T-cell (primary cell): ENCODE measurements around the gene C1orf174. TPM values are rescaled to one million over a fixed set of nuclear protein-coding genes. Genes with fewer than 3 reads are reported as not detected.
A peak's percentile ranks its signal among the peaks of the same experiment; 100 is the strongest.

ENCODE experiments used
- ATAC-seq, 4 experiments: fragments of 200-7000 bp in 3 of 4; fragments of 150-1000 bp in 1 of 4; cut with Tn5 transposase; replicated peaks in 1 of 4; 1 replicate in 3 of 4; 2 replicates in 1 of 4; pipeline ENCODE4 v1.10.0; 2021; ENCODE audit warnings: moderate library complexity in 3 of 4, mild to moderate bottlenecking in 2 of 4, moderate number of reproducible peaks in 1 of 4
- CTCF ChIA-PET, 2 donors: fragments of 300-600 bp; sonication (Branson Sonifier 250); formaldehyde crosslinking; loops; one replicate each; lab custom pipeline; 2022; ENCODE audit warnings: antibody characterized with exemption in 2 of 2; lab: Charles Lee
- POLR2A ChIA-PET, 2 donors: fragments of 300-600 bp; sonication (Branson Sonifier 250); formaldehyde crosslinking; loops; one replicate each; lab custom pipeline; 2022; ENCODE audit warnings: antibody characterized with exemption in 2 of 2; lab: Charles Lee
- DNase-seq, 35 experiments: peaks; one replicate each; pipeline versions ENCODE4 v3.0.0 to v3.0.0-alpha.2; 2013 to 2023
- H3K27ac ChIP-seq: one replicate; pipeline ENCODE4 v1.5.1; 2013; ENCODE audit warnings: low read length
- H3K27me3 ChIP-seq, 2 experiments: replicated peaks in 1 of 2; 1 replicate in 1 of 2; 2 replicates in 1 of 2; pipeline versions ENCODE4 v1.6.1 to v1.7.0; 2013; ENCODE audit warnings: low read length in 1 of 2, mixed read lengths in 1 of 2; ENCODE audit not compliant: control insufficient read depth in 2 of 2, insufficient read depth in 2 of 2; ENCODE audit errors: extremely low read depth in 1 of 2
- H3K36me3 ChIP-seq, 2 donors: 1 replicate in 1 of 2; 2 replicates in 1 of 2; pipeline versions ENCODE4 v1.6.1 to v1.7.0; 2013; ENCODE audit warnings: low read length in 1 of 2; ENCODE audit not compliant: control insufficient read depth in 2 of 2, insufficient read depth in 1 of 2; ENCODE audit errors: extremely low read depth in 1 of 2
- H3K4me1 ChIP-seq, 2 experiments: 1 replicate in 1 of 2; 2 replicates in 1 of 2; pipeline versions ENCODE4 v1.6.1 to v1.7.0; 2013; ENCODE audit warnings: low read length in 2 of 2, mixed read lengths in 1 of 2; ENCODE audit not compliant: insufficient read depth in 2 of 2, control insufficient read depth in 1 of 2; ENCODE audit errors: extremely low read depth in 1 of 2
- H3K4me3 ChIP-seq, 2 donors: 1 replicate in 1 of 2; 2 replicates in 1 of 2; pipeline versions ENCODE4 v1.5.1 to v1.7.0; 2013; ENCODE audit warnings: mild to moderate bottlenecking in 2 of 2, low read length in 1 of 2, moderate library complexity in 1 of 2; ENCODE audit not compliant: control insufficient read depth in 1 of 2; ENCODE audit errors: extremely low read depth in 1 of 2
- H3K9me3 ChIP-seq: 2 replicates; pipeline ENCODE4 v1.7.0; 2013
- H3K27ac Mint-ChIP-seq, 2 donors: one replicate each; pipeline ENCODE4 v1.8.0; 2020 to 2021; ENCODE audit warnings: mild to moderate bottlenecking in 2 of 2, mixed read lengths in 2 of 2
- H3K27me3 Mint-ChIP-seq, 2 donors: one replicate each; pipeline ENCODE4 v1.8.0; 2021 to 2022; ENCODE audit warnings: mixed read lengths in 2 of 2
- H3K36me3 Mint-ChIP-seq: one replicate; pipeline ENCODE4 v1.8.0; 2021; ENCODE audit warnings: mixed read lengths
- H3K4me1 Mint-ChIP-seq, 3 donors: one replicate each; pipeline ENCODE4 v1.8.0; 2020 to 2022; ENCODE audit warnings: mixed read lengths in 3 of 3, mild to moderate bottlenecking in 1 of 3
- H3K4me3 Mint-ChIP-seq, 3 donors: one replicate each; pipeline ENCODE4 v1.8.0; 2020 to 2022; ENCODE audit warnings: mild to moderate bottlenecking in 3 of 3, mixed read lengths in 3 of 3, moderate library complexity in 3 of 3
- H3K9me3 Mint-ChIP-seq, 3 donors: one replicate each; pipeline ENCODE4 v1.8.0; 2020 to 2022; ENCODE audit warnings: mixed read lengths in 3 of 3
- WGBS: methylation state at CpG from one replicate; pipeline ENCODE4 v1.1.5; 2013; ENCODE audit warnings: missing lambda C conversion rate; ENCODE audit not compliant: insufficient coverage; 5-methylcytosine and 5-hydroxymethylcytosine counted together
- total RNA-seq, 35 experiments: library from RNA in 6 of 35; stranded (reverse) in 6 of 35; fragments of 120-200 nt in 1 of 35; gene quantifications; one replicate each; pipeline versions ENCODE4 v1.2.1 to v1.2.4 and lab custom pipeline; 2013 to 2026

The C1orf174 gene
- total RNA-seq, 5 donors from 2014 or later (not counting 1 experiment from before 2014, with no cell fraction given), result 15.7 to 34.7 (median 33.4) TPM

- 83% methylated on average over 10 of the region's 24 CpGs for WGBS
- Histone ChIP-seq H3K9me3 (no peaks in the 10 kb centered on the region), H3K27me3 (peaks cover 0 to 13% of the 10 kb centered on the region in 2 experiments), H3K4me1 (peaks cover 14 to 53% of the 10 kb centered on the region in 2 experiments), H3K36me3 (no peaks in the 10 kb centered on the region), H3K4me3 (no peak overlapping the region), H3K27ac (peak overlapping the region; percentile 65)
- Mint-ChIP-seq H3K27me3 (no peaks in the 10 kb centered on the region), H3K4me3 (peak overlapping the region in 1 of 3 donors; percentile 91), H3K9me3 (no peaks in the 10 kb centered on the region), H3K27ac (peak overlapping the region; percentile 87 to 98), H3K4me1 (peaks cover 29 to 42% (median 37%) of the 10 kb centered on the region in 3 donors), H3K36me3 (no peaks in the 10 kb centered on the region)
- DNase-seq (no peak), ATAC-seq (no peak)
- POLR2A ChIA-PET, result no interaction called here
- CTCF ChIA-PET, result no interaction called here
These were observed 4.2 kb upstream of the C1orf174 start for GRCh38 chr1:3904006-3904842.

- peaks cover 17 to 55% of the 10 kb centered on the region in 2 experiments for H3K4me1 ChIP-seq
- WGBS, result 77% methylated on average over 15 of the region's 16 CpGs
- peak overlapping the region in 2 of 3 donors; percentile 91 to 92 for H3K4me3 Mint-ChIP-seq
These were observed 3.3 kb upstream of the C1orf174 start for GRCh38 chr1:3903141-3904005.

GRCh38 chr1:3902571-3903091 lies 2.6 kb upstream of the C1orf174 start:
- Mint-ChIP-seq H3K4me3 (peak overlapping the region; percentile 86 to 92 (median 91)), H3K9me3 (peaks cover 0 to 3% (median 3%) of the 10 kb centered on the region in 3 donors), H3K4me1 (peaks cover 38 to 56% (median 49%) of the 10 kb centered on the region in 3 donors), H3K27ac (peak overlapping the region; percentile 87 to 98), H3K27me3 (no peaks in the 10 kb centered on the region), H3K36me3 (peaks cover 9% of the 10 kb centered on the region)
- peak overlapping the region; percentile 65 for H3K27ac ChIP-seq
- CTCF ChIA-PET, result interaction anchor here in 1 of 2 donors (0.5 kb wide), 1 partner anchor 243 kb away, joined by 3 read pairs; no protein-coding TSS in a partner anchor
- peaks cover 17 to 57% of the 10 kb centered on the region in 2 experiments for H3K4me1 ChIP-seq
- ATAC-seq (no peak), DNase-seq (peak in 6 of 35 experiments; percentile 13 to 59 (median 30))
- H3K4me3 ChIP-seq, result no peak overlapping the region
- H3K27me3 ChIP-seq, result peaks cover 0 to 5% of the 10 kb centered on the region in 2 experiments
- no peaks in the 10 kb centered on the region for H3K9me3 ChIP-seq
- POLR2A ChIA-PET, result no interaction called here
- 50% methylated on average over 4 of the region's 10 CpGs for WGBS
- no peaks in the 10 kb centered on the region for H3K36me3 ChIP-seq

More at GRCh38 chr1:3903141-3904005, 3.3 kb upstream of the C1orf174 start:
- Mint-ChIP-seq H3K9me3 (peaks cover 0 to 3% (median 0%) of the 10 kb centered on the region in 3 donors), H3K27ac (peak overlapping the region; percentile 87 to 98), H3K4me1 (peaks cover 37 to 51% (median 44%) of the 10 kb centered on the region in 3 donors), H3K27me3 (no peaks in the 10 kb centered on the region), H3K36me3 (peaks cover 2% of the 10 kb centered on the region)
- H3K4me3 ChIP-seq, result no peak overlapping the region
- no peaks in the 10 kb centered on the region for H3K9me3 ChIP-seq
- H3K27me3 ChIP-seq, result peaks cover 0 to 8% of the 10 kb centered on the region in 2 experiments
- DNase-seq (peak in 7 of 35 experiments; percentile 13 to 59 (median 24)), ATAC-seq (no peak)
- H3K27ac ChIP-seq, result peak overlapping the region; percentile 65
- no peaks in the 10 kb centered on the region for H3K36me3 ChIP-seq
- ChIA-PET CTCF (interaction anchor here in 1 of 2 donors (0.5 kb wide), 1 partner anchor 244 kb away, joined by 3 read pairs; no protein-coding TSS in a partner anchor), POLR2A (no interaction called here)

DNA sequence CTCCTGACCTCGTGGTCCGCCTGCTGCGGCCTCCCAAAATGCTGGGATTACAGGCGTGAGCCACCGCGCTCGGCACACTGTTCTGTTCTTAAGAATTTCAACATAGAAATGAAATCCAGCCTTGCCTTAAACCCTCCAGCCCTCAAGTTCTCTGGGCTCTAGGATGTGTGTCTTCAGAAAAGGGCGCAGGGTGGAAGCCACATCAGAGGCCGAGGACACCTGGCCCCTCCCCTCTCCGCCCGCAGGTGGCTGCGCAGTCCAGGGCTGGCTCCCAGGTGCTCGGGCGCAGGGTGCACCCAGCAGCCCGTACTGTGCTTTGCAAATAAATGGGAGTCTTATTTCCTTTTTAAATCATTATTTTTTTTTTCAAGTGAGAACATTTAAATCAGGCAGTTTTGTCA lies 2.0 kb upstream of the C1orf174 start:
- no peaks in the 10 kb centered on the region for H3K9me3 ChIP-seq

DNA sequence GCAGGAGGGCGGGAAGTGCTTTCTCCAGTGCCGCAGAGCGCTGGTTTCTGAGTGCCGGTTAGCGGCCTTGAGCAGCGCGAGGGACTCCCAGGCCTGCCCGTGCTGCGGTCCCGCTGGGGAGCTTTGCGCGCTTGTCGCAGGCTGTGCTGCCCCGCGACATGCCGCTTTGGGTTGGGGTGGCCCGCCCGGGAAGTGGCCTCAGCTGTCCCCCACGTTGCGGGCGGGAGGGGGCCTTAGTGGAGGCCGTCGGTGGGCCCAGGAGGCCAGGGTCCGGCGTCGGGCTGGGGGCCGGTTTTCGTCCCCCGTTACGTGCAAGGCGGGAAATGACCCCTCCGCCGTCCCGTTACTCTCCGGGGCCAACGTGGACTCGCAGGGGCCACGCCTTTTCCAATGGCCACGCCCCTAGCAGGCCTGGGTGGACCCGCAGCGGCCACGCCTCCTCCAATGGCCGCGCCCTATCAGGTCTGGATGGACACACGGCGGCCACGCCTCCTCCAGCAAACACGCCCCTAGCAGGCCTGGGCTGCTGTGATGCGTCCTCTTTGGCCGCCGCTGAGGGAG lies 977 bp upstream of the C1orf174 start:
- 0% methylated on average over 44 of the region's 51 CpGs for WGBS
- Mint-ChIP-seq H3K27ac (peak overlapping the region; percentile 92 to 98), H3K36me3 (peaks cover 23% of the 10 kb centered on the region), H3K4me1 (peaks cover 51 to 62% (median 56%) of the 10 kb centered on the region in 3 donors), H3K9me3 (peaks cover 4 to 9% (median 7%) of the 10 kb centered on the region in 3 donors), H3K27me3 (no peaks in the 10 kb centered on the region), H3K4me3 (peak overlapping the region; percentile 86 to 92 (median 91))
- peak in 3 of 4 experiments; percentile 12 to 25 (median 16) for ATAC-seq
- ChIA-PET POLR2A (no interaction called here), CTCF (no interaction called here)
- Histone ChIP-seq H3K27ac (peak overlapping the region; percentile 89), H3K9me3 (no peaks in the 10 kb centered on the region), H3K4me1 (peaks cover 17 to 52% of the 10 kb centered on the region in 2 experiments), H3K27me3 (no peaks in the 10 kb centered on the region), H3K36me3 (no peaks in the 10 kb centered on the region), H3K4me3 (peak overlapping the region; percentile 64 to 82)
- DNase-seq, result peak; percentile 33 to 85 (median 62)

More for the DNA sequence above, 2.0 kb upstream of the C1orf174 start:
- H3K27me3 ChIP-seq, result no peaks in the 10 kb centered on the region
- H3K4me1 Mint-ChIP-seq, result peaks cover 42 to 57% (median 50%) of the 10 kb centered on the region in 3 donors
- H3K27me3 Mint-ChIP-seq, result no peaks in the 10 kb centered on the region
- peak overlapping the region; percentile 86 to 92 (median 91) for H3K4me3 Mint-ChIP-seq
- peaks cover 13% of the 10 kb centered on the region for H3K36me3 Mint-ChIP-seq
- CTCF ChIA-PET, result no interaction called here
- H3K4me1 ChIP-seq, result peaks cover 17 to 53% of the 10 kb centered on the region in 2 experiments
- POLR2A ChIA-PET, result no interaction called here
- peaks cover 3 to 6% (median 6%) of the 10 kb centered on the region in 3 donors for H3K9me3 Mint-ChIP-seq
- peak overlapping the region; percentile 87 to 98 for H3K27ac Mint-ChIP-seq
- ATAC-seq, result no peak
- no peak overlapping the region for H3K4me3 ChIP-seq
- H3K27ac ChIP-seq, result peak overlapping the region; percentile 65
- peak in 13 of 35 experiments; percentile 21 to 54 (median 31) for DNase-seq
- no peaks in the 10 kb centered on the region for H3K36me3 ChIP-seq
- 41% methylated on average over 8 of the region's 15 CpGs for WGBS
